Measurements from ENCODE around the gene ZSCAN22.
"Not testable (repeated sequence)": the region's sequence is repeated elsewhere in the genome, so short reads cannot be mapped to it uniquely, and the experiment has no call there.

ZSCAN22 gene

DNA sequence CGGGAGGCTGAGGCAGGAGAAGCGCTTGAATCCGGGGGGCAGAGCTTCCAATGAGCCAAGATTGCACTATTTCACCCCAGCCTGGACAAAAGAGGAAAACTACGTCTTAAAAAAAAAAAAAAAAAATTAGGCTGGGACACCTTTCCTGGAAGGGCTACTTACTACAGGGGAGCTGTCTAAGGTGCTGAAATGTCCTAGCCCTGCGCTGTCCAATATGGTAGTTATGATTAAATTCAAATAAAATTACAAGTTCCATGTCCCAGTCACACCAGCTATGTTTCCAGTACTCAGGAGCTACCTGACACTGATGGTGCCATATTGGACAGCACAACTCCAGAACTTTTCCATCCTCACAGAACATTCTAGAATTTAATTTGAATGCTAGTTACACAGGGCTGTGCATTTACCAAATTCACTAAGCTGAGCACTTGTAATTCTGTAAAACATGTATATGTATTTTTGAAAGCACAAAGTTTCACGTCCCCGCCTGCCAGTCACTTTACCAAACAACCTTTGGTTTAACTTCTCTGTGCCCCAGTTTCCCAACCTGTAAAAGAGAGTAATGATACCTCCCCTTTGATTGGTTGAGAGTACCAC lies 9.2 kb upstream of the ZSCAN22 start:
- no peak for DNase-seq (ENCODE audit: low read depth, low spot score)

DNA sequence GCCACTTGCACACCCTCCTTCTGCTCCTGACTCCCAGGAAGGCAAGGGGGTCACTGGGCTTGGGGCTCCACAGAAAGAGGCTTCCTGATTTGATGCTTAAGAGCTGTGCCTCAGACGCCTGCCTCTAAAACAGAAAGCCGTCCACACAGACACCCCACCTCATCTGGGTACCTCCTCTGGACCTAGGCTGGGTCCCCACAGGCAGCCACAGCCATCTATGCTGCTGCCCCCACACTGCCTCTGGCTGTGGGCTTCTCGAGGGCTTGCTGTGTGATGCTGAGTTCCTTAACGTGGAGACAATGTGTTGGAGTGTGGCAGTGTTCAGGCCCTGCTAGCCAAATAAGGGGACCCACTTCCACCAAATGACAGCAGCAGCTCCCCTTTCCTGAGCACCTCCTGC lies 8.5 kb upstream of the ZSCAN22 start:
- DNase-seq (ENCODE audit: low read depth, low spot score): no peak

DNA sequence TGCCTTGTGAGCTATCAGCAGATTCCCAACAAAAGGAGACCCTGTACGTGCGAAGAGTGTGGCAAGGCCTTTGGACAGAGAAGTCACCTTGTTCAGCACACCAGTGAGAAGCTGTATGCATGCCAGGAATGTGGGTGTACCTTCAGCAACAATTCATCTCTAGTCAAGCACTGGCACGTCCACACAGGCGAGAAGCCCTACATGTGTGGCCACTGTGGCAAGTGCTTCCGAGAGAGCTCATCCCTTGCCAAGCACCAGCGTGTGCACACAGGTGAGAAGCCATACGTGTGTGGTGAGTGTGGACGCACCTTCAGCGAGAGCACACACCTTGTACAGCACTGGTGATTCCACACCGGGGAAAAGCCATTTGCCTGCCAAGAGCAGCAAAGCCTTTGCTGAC lies 7.6 kb upstream of the ZSCAN22 start:
- no peak for DNase-seq (ENCODE audit: low read depth, low spot score)

DNA sequence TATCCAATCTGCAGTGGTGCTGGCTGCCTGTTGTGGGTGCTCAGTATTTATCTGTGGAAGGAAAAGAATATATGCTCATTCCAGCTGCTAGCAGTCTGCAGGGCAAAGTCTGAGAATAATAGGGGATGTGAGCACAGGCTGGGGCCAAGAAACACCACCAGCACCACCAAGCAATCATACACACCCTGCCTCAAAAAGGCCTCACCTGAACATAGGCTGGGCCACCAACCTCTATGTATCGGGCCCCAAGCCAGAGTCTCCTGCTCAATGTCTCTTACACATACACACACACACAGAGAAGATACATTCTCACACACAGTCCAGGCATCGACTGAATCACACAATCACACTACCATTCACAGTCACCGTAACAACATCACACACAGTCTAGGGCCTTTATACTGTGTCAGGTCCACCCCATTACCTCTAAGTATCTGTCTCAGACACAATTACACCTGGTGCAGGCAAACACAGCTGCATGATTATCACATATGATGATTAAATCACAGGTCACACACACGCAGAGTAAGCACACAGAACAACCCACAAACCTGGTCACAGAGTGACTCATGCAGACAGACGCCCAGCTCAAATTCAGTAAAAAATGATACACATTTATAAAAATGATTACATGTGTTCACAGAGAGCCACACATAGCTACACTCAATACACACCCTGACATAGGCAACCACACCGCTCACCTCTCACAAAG lies 1.3 kb upstream of the ZSCAN22 start:
- no peak for DNase-seq (ENCODE audit: low read depth, low spot score)

DNA sequence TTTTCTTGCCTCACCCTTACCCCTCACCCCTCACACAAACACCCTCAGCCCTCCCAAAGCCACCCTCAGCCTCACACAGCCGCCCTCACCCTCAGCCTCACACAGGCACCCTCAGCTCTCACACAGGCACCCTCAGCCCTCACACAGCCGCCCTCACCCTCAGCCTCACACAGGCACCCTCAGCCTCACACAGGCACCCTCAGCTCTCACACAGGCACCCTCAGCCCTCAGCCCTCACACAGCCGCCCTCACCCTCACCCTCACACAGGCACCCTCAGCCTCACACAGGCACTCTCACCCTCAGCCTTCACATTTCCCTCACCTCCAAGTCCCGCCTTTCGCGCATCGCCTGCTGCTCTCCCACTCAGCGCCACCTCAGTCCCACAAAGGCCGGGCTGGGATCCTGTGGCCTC lies 287 bp upstream of the ZSCAN22 start:
- no peak for DNase-seq (ENCODE audit: low read depth, low spot score)

DNA sequence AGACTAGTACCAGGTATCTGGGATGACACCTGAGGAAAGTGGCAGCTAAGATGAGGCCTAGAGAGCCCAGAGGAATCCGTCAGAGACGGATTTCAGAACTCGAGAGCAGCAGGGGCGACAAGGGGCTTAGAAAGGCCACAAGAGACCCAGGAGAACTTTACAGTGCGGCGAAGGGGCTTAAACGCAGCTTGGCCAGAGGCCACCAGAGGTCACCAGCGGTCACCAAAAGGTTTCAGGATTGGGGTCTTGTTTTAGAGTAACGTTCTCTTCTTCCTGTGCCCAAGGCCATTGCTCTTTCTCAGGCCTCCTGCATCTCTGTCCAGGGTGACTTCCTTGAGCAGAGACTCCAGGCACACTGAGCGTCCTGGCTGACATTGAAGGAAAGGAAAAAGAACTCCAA lies 2.2 kb downstream of the ZSCAN22 start:
- no peak for DNase-seq (ENCODE audit: low read depth, low spot score)

DNA sequence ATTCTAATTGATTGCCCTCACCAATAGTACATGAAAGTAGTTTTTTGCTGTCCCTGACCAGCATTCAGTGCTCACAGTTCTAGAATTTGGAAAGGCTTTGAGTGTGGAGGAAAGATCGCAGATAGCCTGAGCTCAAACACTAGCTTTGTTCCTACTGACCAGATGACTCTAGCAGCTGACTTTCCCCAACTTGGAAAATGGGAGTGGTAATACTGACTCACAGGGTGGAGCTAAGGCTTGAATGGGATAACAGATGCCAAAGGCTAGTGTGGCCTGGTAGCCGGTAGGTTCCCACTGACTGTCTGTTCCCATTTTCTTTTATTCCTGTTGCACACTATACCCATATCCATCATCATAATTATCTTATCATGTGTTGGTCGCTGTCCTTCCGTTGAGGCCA lies 3.7 kb downstream of the ZSCAN22 start:
- no peak for DNase-seq (ENCODE audit: low read depth, low spot score)

DNA sequence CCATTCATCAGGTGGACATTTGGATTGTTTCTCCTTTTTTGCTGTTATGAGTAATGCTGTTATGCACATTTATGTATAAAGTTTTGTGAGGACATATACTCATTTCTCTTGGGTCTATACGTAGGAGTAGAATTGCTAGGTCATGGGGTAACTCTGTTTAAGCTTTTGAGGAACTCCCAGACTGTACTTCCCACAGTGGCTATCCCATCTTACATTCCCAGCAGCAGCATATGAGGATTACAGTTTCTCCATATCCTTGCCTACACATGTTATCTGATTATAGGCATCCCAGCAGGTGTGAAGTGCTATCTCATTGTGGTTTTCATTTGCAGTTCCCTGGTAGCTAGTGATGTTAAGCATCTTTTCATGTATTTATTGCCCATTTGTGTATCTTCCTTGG lies 5.9 kb downstream of the ZSCAN22 start:
- DNase-seq (ENCODE audit: low read depth, low spot score): no peak

DNA sequence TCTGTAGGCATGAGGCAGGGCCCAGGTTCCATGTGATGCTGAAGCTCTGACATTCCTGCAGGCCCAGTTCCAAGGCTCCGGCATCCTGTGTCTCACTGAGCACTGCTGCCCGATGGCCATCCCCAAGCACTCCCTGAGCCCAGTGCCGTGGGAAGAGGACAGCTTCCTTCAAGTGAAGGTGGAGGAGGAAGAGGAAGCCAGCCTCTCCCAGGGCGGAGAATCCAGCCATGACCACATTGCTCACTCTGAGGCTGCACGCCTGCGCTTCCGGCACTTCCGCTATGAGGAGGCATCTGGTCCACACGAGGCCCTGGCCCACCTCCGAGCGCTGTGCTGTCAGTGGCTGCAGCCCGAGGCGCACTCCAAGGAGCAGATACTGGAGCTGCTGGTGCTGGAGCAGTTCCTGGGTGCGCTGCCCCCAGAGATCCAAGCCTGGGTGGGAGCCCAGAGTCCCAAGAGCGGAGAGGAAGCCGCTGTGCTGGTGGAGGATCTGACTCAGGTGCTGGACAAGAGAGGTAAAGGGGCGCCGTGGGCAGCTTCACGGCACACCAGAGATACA lies 8.0 kb downstream of the ZSCAN22 start:
- no peak for DNase-seq (ENCODE audit: low read depth, low spot score)

DNA sequence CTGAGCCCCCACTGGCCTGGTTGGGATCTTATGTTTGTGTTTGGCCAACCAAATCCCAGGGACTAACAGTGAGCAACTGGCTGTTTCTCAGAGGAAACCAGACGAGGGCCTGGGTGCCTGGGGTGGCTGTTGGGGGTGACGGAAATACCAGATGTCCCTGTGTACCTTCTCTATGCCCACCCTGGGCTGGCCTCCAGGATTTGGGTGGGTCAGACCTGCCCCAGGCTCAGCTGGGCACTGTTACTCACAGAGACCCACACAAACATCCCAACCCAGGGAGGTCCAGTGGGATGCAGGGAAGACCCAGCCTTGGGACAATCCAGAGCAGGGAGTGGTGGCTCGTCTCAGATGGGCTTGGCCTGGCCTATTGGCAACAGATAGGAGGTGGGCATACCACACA lies 8.8 kb downstream of the ZSCAN22 start:
- no peak for DNase-seq (ENCODE audit: low read depth, low spot score)

DNA sequence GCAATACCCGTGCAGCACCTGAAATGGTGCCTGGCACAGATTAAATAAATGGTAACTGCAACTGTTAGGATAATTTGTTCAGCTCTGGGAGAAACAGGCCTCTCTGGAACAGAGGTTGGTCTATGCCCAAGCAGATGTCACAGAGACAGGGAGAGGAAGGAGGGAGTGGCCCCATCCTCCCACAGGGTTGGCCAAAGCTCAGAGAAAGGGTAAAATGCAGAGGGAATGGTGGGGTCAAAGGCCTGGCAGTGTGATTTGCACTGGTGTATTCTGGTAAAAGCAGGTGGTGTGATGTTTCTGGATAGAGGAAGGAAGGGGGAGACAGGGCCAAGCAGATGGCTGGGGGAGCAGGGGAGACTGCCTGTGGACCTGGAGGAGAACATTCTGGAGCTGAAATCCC lies 9.4 kb downstream of the ZSCAN22 start:
- no peak for DNase-seq (ENCODE audit: low read depth, low spot score)

DNA sequence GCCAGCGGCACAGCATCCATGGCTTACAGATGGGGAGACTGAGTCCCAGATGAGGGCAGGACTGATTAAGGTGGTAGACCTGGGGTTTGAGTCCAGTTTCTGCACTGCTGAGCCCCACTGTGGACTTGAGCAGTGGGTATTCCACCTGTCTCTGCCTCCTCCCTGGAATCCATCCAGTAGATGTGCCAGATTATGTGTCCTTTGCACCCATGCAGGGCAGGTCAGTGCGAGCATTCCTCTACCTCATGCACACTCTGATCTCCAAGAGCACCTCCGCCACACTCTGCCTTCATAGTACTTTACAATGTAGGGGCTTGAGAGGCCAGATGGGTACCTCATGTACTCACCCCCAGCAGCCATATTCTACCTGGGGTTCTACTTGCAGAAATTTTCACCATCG lies 10.0 kb downstream of the ZSCAN22 start:
- no peak for DNase-seq (ENCODE audit: low read depth, low spot score)

DNA sequence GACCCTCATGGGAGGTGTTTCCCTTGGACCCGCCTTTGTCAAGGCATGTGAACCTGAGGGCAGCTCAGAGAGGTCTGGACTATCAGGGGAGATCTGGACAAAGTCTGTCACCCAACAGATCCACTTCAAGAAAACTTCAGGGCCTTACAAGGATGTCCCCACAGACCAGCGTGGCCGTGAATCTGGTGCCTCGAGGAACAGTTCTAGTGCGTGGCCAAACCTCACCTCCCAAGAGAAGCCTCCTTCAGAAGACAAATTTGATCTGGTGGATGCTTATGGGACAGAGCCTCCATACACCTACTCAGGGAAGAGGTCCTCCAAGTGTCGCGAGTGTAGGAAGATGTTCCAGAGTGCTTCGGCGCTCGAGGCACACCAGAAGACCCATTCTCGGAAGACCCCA lies 11.5 kb downstream of the ZSCAN22 start:
- no peak for DNase-seq (ENCODE audit: low read depth, low spot score)

DNA sequence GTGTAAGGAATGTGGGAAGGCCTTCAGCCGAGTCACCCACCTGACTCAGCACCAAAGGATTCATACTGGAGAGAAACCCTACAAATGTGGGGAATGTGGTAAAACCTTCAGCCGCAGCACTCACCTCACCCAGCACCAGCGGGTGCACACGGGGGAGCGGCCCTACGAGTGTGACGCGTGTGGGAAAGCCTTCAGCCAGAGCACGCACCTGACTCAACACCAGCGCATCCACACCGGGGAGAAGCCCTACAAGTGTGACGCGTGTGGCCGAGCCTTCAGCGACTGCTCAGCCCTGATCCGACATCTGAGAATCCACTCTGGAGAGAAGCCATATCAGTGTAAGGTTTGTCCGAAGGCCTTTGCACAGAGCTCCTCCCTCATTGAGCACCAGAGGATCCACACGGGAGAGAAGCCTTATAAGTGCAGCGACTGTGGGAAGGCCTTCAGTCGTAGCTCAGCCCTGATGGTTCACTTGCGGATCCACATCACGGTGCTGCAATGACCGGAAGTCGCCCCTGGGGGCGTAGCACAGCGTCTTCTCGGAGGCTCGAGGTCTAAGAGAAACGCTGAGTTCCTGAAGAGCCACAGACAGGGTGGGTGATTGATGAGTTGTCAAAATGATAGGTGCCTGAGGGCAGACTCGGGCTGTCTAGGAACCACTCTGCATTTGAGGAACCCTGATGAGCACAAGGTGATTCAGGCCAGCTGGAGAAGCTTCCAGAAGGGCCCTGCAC lies 12.2 kb downstream of the ZSCAN22 start:
- DNase-seq (ENCODE audit: low read depth, low spot score): no peak

DNA sequence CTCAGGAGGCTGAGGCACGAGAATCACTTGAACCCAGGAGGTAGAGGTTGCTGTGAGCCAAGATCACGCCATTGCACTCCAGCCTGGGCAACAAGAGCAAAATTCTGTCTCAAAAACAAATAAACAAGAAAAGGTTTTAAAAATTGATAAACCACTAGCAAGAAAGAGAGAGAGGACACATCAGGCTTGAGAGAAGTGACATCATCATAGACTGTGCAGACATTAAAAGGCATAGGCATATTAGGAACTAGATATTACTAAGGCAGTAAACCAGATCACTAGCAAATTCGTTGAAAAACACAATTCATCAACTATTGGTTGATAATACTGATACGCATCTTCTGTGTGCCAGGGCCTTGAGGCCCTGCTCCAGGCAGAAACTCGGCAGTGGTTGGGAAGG lies 18.8 kb downstream of the ZSCAN22 start:
- DNase-seq (ENCODE audit: low read depth, low spot score): no peak

DNA sequence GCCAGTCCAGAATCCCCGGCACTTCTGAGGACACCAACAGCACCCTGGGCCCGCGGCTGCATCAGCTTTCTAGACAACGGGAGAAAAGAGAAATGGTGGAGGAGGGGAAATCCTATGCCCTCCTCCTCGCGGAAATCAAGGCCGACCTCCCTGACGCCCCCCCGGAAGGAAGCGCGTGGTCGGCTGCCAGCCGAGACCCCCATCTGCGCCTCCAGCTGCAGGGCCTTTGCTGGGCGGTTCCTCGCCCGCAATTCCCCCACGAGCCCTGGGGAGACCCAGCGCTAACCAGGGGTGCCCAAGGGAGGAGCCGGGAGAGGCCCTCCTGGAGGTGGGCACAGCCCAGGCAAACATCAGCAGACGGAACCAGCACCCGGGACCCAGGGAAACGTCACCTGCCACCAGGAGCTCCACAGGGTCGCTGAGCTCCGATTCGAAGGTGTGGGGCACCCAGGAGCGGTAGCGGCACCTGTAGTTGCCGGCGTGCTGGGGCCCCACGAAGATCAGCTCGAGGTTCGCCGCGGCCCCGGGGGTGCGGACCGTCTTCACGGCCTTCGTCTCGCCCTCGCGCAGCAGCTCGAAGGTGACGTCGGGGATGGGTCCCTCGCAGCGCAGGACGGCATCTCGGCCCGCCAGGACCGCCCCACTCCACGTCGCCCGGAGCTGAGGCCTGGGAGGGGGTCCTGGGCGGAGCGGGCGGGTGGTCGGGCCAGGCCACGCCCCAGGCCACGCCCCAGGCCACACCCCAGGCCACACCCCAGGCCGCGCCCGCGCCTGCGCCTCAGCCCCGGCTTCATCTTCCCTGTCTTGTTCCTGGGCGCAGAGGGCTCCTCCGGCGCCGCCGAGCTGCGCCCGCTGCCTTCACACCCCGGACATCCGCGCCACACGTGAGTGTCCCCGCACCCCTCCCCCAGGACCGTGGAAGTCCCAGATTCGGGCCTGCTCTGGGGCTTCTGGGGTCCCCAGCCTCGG lies 20.5 kb downstream of the ZSCAN22 start:
- peak; percentile 32 for DNase-seq (ENCODE audit: low read depth, low spot score)

DNA sequence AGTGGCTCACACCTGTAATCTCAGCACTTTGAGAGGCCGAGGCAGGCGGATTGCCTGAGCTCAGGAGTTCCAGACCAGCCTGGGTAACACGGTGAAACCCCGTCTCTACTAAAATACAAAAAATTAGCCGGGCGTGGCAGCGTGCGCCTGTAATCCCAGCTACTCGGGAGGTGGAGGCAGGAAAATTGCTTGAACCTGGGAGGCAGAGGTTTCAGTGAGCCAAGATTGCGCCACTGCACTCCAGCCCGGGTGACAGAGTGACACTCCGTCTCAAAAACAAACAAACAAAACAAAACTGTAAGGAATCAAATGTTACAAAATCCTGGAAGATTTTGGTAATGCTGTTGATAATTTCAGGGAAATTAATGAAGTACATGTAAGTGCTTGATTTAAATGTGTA lies 21.3 kb downstream of the ZSCAN22 start:
- DNase-seq (ENCODE audit: low read depth, low spot score): not testable (repeated sequence)

DNA sequence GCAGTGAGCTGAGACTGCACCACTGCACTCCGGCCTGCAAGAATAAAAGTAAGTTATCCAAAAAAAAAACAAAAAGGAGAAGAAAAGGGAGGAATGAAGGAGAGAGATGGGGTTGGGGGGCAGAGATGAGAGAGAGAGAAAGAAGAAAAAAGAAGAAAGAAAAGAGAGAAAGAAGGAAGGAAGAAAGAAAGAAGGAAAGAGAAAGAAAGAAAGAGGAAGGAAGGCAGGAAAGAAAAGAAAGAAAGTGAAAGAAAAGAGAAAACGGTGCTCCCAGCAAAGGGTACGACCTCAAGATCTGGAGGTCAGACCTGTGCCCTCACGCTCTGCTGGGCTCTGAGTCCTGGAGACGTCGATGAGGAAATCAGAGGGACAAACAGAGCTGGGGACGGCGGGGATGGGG lies 22.8 kb downstream of the ZSCAN22 start:
- DNase-seq (ENCODE audit: low read depth, low spot score): no peak

DNA sequence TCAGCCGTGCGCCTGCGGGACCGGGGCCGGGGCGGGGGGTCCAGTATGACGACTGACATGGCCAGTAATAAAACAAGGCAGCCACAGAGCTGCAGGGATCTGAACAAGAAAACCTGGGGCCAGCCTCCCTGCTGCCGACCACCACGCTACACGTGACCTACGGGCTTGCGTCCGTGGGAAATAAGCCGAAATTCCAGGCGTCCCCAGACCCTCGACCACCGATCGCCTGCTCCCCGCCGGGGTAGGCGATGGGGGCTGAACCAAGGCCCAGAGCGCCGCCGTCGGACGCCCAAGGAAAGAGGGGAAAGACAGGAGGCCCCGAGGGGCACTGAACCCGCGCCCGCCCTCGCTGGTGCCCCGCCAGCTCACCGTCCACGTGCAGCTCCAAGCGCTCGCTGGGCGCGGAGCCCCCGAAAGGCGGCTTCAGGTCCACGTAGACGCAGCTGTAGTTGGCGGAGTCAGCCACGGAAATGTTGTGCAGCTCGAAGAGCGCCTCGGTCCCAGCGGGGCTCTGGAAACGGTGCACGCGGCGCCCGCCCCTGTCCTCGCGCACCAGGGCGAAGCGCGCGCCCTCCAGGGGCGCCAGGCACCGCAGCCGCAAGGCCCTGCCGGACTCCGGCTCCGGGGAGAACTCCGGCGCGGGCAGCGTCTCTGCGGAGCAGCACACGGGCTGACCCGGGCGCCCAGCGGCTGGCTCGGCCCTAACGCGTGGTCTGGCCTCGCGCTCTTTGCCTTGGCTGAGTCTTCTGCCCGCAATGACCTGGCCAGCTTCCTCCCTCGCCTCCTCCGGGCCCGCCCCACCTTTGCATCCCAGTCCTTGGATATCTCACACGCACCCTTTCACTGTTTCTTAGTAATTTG lies 23.4 kb downstream of the ZSCAN22 start:
- no peak for DNase-seq (ENCODE audit: low read depth, low spot score)

DNA sequence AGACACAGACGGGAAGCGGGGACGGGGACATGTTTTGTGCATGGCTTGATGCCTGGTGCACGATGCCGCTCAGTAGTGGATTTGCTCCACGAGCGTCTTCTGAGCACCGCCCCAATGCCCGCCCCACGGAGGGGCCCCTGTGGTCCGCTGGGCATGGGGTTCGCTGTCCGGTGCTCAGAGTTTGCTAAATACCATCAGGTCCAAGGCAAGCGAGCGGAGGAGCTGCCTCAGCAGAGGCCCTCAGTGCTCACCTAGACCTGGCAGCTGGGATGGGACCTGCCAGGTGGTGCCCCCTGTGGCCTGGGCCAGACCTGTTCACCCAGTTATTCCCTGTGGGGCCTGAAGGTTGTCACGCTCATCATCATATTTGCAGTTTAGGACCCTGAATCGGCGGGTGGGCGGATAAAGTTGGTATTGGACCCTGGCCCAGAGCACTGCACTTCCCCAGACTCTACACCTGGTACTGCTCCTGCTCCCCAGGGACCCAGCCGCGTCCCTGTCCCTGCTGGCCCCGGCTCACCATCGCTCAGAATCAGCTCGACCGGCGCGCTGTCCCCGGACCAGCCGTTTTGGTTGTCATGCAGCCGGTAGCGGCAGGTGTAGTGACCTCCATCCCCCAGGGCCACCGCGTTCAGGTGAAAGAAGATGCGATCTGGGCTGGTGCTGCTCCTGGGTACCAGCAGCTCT lies 24.2 kb downstream of the ZSCAN22 start:
- no peak for DNase-seq (ENCODE audit: low read depth, low spot score)

Measured in smooth muscle cell of the brain vasculature (primary cell).